GM19463 (cell line): Measurements from ENCODE around the gene ATXN10.
"Not testable (repeated sequence)": the region's sequence is repeated elsewhere in the genome, so short reads cannot be mapped to it uniquely, and the experiment has no call there.

ENCODE experiments used
- ATAC-seq: cut with Tn5 transposase; IDR thresholded peaks from one replicate; pipeline ENCODE4 v1.9.1; 2021; ENCODE audit warnings: mild to moderate bottlenecking, moderate library complexity; ENCODE audit not compliant: unreplicated experiment

Gene ATXN10

GRCh38 chr22:45642986-45643385, 28.6 kb upstream of the ATXN10 start:
- no peak for ATAC-seq

DNA sequence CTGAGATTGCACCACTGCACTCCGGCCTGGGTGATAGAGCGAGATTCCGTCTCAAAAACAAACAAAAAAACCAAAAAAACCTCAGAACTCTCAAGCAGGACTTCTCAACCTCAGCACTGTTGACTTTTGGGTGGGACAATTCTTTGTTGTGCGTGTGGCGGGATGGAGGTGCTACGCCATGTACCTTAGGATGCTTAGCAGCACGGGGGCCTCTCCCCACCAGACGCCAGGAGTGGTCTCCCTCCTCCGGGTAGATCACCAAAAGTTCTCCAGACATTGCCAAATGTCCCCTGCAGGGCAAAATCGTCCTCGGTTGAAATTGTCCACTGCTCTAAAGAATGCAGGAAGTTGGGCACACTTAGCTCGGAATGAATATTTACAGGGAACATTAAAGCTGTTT, 26.9 kb upstream of the ATXN10 start:
- no peak for ATAC-seq

DNA sequence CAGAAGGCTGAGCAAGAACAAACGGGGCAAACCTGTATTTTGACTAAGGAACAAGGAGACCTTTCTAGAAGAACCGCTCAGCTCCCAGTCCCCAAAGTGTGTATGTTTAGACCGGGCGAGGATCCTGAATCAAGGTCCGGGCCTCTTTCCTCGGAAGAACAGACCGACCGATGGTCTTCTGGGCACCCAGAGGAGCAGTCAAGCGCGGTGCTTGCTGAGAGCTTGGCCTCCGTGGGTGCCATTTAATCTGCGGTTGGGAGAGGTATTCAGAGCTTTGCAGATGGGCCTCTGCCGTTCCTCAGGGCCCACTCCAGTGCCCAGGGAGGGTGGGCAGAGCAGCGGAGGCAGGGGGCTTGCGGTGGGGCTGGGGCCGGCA, 26.5 kb upstream of the ATXN10 start:
- ATAC-seq: no peak

DNA sequence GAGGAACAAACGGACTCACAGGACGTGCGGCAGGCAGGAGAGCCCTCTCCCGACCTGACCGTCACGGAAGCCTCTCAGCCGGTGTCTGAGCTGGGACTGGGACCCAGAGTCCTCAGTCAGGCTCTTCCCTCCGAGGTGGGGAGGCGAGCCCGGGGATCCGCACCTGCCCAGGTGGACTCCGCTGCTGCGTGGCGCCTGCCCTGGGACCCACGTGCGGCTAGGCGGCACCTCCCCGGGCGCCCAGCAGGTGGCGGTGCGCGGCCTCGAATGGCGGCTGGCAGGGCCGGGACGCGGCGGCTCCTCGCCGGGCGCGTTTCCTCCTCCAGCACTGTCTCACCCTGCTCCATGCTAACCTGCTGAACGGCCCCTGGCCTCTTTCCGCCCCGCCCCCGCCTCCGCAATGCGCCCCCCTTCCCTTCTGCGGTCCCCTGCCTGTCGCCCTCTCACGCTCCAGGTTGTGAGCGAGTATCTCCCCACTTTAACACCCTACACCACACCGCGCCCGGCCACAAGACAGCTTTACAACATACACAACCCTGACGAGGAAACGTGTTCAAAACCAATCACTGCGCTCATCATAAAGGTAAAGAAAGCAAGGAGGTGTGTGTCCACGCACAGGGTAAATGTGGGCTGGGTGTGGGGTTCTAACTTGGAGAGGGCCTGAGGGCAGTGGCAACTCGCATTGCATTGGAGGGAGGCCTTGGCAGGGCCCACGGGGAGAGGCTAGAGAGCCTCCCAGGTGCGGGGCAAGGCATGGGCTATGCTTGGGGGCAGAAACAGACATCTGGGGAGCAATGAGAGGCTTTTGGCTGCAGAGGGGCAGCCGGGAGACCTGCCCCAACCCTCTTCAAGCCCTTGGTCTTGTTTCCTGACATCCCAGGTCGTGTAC, 25.9 kb upstream of the ATXN10 start:
- no peak for ATAC-seq

DNA sequence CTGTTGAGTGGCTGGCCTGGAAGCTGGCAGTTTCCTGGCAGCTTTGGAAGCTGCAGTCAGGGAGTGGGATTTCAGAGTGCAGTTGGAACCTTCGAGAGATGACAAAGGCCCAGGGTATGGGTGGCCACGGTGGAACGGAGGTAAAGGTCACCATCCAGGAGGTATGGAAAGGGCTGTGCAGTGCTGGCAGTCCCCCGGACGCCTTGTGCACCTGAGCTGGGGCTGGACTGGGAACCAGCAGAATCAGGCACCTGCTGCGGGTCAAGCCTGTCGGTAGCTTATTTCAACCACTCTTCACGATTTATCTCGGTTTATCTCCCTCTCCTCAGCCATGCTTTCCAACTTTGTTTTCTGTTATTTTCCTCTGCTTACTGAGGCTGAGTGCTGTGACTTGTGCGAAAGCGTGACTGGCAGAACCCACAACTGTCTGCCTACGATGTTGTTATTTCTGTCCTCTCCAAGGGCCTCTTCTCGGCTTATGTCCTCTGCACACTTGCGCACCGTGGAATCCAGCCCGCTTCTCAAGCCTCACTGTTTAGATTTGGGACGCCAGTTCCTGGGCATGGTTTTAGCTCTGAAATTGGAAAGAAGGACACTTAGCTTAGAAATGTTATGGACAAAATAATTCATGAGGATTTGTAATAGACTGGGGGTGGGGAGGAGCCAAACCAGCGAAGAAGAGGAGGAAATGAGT, 24.0 kb upstream of the ATXN10 start:
- ATAC-seq: no peak

GRCh38 chr22:45648301-45649117, 23.1 kb upstream of the ATXN10 start:
- no peak for ATAC-seq

DNA sequence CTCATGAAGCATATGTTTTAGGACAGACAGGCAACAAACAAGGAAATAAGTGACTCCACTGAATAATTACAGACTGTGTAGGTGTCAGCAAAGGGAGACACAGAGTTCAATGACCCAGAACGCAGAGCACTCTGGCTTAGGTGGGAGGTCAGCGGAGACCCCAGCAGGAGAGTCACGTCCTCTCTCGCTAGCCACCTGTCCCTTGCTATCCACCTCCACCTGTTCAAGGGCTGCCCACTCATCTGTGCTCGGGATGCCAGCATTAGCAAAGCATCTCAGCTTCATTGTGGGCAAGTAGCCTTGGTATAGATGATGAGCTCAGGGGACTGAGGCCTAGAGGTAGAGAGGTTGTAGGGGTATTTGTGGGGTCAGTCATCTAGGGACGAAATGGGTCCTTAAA, 21.8 kb upstream of the ATXN10 start:
- ATAC-seq: no peak

- ATAC-seq: no peak
Observed at GRCh38 chr22:45650721-45651120, 20.9 kb upstream of the ATXN10 start.

GRCh38 chr22:45651931-45652528, 19.6 kb upstream of the ATXN10 start:
- no peak for ATAC-seq

DNA sequence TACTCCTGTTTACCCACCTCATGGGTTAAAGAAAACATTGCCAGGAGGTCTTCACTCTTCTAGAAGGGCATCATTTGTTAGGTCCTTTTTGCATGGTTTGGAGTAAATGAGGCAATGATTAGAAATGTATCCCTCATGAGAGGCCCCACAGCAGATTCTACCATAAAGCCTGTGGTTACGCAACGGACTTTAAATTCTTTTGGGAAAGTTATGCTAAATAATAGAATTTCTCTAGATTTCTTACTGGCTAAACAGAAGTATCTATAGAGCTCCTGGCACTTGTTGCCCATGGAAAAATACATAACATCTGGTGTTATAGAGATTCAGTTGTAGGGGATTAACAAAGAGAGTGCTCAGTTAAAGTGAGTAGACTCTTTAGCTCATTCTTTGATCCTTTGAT, 15.1 kb upstream of the ATXN10 start:
- ATAC-seq: no peak

DNA sequence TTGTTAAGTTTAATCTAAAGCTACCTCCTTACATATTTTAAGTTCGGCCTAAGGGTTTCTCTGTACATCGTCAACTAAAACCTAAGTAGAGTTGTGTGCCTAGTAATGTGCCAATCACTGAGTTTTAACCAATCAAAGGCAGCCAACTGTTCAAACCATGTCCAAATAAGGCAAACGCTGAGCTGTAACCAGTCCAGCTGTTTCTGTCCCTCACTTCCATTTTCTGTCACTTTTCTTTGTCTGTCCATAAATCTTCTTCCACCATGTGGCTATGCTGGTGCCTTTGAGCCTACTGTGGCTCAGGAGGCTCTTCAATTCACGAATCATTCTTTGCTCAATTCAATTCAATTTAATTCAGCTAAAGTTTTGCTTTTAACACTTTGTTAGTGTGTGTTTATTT, 13.9 kb upstream of the ATXN10 start:
- ATAC-seq: no peak

DNA sequence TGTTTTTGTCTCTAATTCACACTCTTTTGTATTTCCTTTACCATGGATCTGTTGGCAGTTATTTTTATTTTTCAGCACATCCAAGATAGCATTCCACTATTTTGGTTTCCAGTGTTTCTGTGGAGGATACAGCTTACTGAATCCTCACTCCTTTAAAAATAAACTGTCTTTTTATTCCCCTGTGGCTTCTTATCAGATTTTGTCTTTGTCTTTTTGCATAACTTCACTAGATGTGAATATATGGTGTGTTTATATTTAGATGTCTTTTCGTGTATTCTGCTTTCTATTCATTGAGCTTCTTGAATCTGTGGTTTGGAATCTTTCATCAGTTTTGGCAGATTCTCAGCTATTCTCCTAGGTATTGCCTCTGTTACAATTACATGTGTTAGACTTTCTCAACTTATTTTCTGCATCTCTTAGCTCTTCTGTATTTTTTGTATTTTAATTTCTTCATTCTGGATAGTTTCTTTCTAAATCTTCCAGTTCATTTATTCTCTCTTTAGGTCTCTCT, 7.4 kb upstream of the ATXN10 start:
- ATAC-seq: no peak

DNA sequence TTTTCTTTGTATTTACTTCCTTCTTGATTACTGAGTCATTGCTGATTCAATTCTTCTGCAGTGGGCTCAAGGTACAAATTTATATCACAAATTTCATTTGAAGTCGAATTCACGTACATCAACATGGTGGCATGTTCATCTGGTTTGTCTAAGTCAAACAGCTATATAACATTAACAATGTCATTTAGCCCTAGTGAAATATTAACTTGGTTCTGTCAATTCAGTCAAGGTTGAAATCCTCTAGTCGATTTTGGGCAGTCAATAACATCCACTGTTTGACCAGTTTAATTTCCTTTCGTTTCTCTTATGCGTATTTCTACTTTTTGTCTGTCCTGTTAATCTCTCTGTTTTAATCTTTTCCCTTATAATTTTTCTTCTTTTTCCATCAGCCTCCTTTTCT, 4.1 kb upstream of the ATXN10 start:
- no peak for ATAC-seq

DNA sequence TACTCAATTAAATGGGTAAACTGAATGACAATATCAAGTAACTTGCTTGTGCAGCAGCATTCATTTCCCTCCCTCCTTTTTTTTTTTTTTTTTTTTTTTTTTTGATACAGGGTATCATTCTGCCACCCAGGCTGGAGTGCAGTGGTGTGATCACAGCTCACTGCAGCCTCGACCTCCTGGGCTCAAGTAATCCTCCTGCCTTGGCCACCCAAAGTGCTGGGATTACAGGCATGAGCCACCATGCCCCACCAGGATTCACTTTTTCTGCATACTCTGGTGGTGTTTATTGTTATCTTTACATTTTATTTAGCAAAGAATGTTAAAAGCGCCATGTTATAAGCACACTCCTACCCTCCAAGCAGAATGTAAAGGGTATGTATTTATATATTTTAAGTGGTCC, 1.3 kb upstream of the ATXN10 start:
- ATAC-seq: not testable (repeated sequence)

- no peak for ATAC-seq
Observed at GRCh38 chr22:45670981-45671782, 452 bp upstream of the ATXN10 start.

DNA sequence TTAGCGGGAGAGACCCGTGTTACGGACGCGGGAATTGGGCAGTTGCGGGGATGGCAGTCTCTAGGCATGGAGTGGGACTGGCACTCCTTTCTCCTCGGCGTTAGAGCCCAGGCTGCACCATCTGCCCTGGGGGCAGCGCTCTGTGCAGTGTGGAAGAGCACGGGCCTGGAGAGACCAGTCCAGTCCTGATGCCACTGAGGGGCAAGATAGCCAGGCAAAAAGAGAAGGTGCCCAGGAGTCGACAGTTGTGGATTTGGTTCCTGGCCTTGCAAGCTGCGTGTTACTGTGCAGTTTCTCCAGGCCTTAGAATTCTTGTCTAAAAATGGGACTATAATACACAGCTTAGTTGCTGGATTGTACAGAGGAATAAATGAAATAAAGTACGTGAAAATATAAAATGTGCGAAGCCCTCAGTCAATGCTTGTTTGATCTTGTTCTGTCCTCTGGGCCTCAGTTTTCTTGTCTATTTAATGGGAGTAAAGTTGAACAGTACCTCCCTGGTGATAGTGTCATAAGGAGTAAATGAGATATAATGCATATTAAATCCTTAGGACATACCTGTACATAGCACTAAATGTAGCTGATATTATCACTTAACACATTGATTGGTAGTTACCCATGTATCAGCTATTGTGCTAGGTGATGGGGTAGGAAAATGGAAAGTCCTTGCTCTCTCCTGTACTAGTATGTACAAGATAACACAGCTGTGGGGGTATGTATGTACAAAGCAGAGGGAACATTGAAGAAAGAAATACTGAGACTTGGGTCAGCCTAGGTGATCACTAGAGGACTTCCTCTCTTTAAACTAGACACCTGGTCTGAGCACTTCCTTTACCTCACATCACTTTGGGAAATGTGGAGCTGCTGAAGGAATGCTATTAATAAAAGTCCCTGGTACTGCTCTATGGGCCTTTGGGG, 1.2 kb downstream of the ATXN10 start:
- ATAC-seq: no peak

DNA sequence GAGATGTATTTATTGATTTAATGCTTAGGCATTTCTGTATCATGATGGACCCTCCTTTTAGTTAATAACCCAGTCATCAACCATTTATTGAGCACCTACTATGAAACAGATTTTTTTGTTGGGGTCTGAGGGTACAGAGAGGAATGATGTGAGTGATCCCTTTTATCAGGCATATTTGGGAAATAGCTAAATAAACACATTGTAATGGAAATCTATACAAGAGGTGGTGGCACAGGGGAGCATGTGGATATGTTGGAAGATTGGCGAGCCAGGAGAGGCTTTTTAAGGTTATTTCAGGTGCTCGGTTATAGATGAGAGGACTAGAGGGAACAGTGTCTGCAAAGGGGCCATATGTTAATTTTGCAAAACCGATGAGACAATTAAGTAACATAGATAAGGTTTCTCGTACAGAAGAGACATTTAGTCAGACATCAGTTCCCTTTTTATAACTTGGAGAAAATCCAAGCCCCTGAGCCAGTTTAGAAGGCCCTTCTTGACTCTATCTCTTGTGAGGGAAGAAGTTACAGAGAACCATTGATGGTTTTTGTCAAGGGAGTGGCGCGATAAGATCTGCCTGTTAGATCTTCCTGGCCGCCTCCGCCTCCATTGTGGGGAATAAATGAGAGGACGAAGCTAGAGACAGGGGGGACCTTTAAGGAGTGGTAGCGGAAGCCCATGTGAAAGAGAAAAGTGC, 2.0 kb downstream of the ATXN10 start:
- no peak for ATAC-seq

GRCh38 chr22:45676024-45676423, 4.4 kb downstream of the ATXN10 start:
- no peak for ATAC-seq
